B cell (primary cell): Measurements from ENCODE around the gene HOXB8. TPM values are rescaled to one million over a fixed set of nuclear protein-coding genes. Genes with fewer than 3 reads are reported as not detected.

Source experiments
- ATAC-seq: fragments of 200-7000 bp; cut with Tn5 transposase; one replicate; pipeline ENCODE4 v1.10.0; 2021; ENCODE audit warnings: low read depth, mild to moderate bottlenecking, moderate number of reproducible peaks, moderate library complexity
- CTCF ChIA-PET: fragments of 350-600 bp; sonication (Branson Sonifier 250); formaldehyde crosslinking; loops from one replicate; lab custom pipeline; 2021; ENCODE audit warnings: antibody characterized with exemption, inconsistent platforms; lab: Charles Lee
- POLR2A ChIA-PET: fragments of 350-600 bp; sonication (Branson Sonifier 250); formaldehyde crosslinking; loops from one replicate; lab custom pipeline; 2021; ENCODE audit warnings: antibody characterized with exemption; lab: Charles Lee
- DNase-seq: peaks from one replicate; pipeline ENCODE4 v3.0.0; 2013
- H2AFZ ChIP-seq: 2 replicates; pipeline ENCODE4 v1.6.1; 2012; ENCODE audit warnings: mild to moderate bottlenecking, low read depth, low read length; ENCODE audit not compliant: insufficient read depth, poor library complexity, severe bottlenecking
- H3K27ac ChIP-seq, 2 donors: 1 replicate in 1 of 2; 2 replicates in 1 of 2; pipeline ENCODE4 v1.5.1; 2012 to 2013; ENCODE audit warnings: low read length in 2 of 2, mild to moderate bottlenecking in 2 of 2, moderate library complexity in 1 of 2
- H3K27me3 ChIP-seq, 4 experiments: fragments of 200-600 bp in 1 of 4; sonication (generic) in 1 of 4; replicated peaks in 1 of 4; 1 replicate in 2 of 4; 2 replicates in 2 of 4; pipeline versions ENCODE4 v1.6.1 to v1.7.0; 2013 to 2016; ENCODE audit warnings: low read length in 3 of 4, mild to moderate bottlenecking in 2 of 4, mixed read lengths in 1 of 4, moderate library complexity in 1 of 4; ENCODE audit not compliant: insufficient read depth in 4 of 4, control insufficient read depth in 3 of 4; ENCODE audit errors: control extremely low read depth in 1 of 4
- H3K36me3 ChIP-seq, 2 experiments: replicated peaks in 1 of 2; 1 replicate in 1 of 2; 2 replicates in 1 of 2; pipeline versions ENCODE4 v1.6.1 to v1.7.1; 2013; ENCODE audit warnings: low read length in 1 of 2; ENCODE audit not compliant: insufficient read depth in 2 of 2, control insufficient read depth in 1 of 2; ENCODE audit errors: control extremely low read depth in 1 of 2, extremely low read depth in 1 of 2
- H3K4me1 ChIP-seq, 2 donors: fragments of 200-600 bp in 1 of 2; sonication (generic) in 1 of 2; 1 replicate in 1 of 2; 2 replicates in 1 of 2; pipeline versions ENCODE4 v1.5.1 to v1.6.1; 2013 to 2017; ENCODE audit warnings: low read length in 2 of 2; ENCODE audit not compliant: control insufficient read depth in 2 of 2, insufficient read depth in 2 of 2
- H3K4me2 ChIP-seq: replicated peaks from 2 replicates; pipeline ENCODE3; 2012; ENCODE audit warnings: mild to moderate bottlenecking, low read depth, low read length; ENCODE audit not compliant: poor library complexity, severe bottlenecking
- H3K4me3 ChIP-seq, 5 experiments: fragments of 200-600 bp in 1 of 5; sonication (generic) in 1 of 5; 1 replicate in 3 of 5; 2 replicates in 2 of 5; pipeline versions ENCODE4 v1.5.1 to v1.7.0; 2011 to 2016; ENCODE audit warnings: low read length in 4 of 5, mild to moderate bottlenecking in 4 of 5, low read depth in 2 of 5, control low read depth in 1 of 5, moderate library complexity in 1 of 5; ENCODE audit not compliant: insufficient read depth in 1 of 5; ENCODE audit errors: control extremely low read depth in 1 of 5, extremely low read depth in 1 of 5
- H3K79me2 ChIP-seq: fragments of 200-600 bp; sonication (generic); one replicate; pipeline ENCODE4 v1.6.0; 2016; ENCODE audit warnings: low read length; ENCODE audit not compliant: control insufficient read depth, insufficient read depth
- H3K9ac ChIP-seq: fragments of 200-600 bp; sonication (generic); 2 replicates; pipeline ENCODE4 v1.6.1; 2017; ENCODE audit warnings: mild to moderate bottlenecking, low read length, moderate library complexity
- H3K9me3 ChIP-seq, 3 donors: one replicate each; pipeline versions ENCODE4 v1.6.1 to v1.7.1; 2013; ENCODE audit warnings: low read length in 2 of 3; ENCODE audit not compliant: control insufficient read depth in 2 of 3, insufficient read depth in 1 of 3; ENCODE audit errors: control extremely low read depth in 1 of 3
- H4K20me1 ChIP-seq: 2 replicates; pipeline ENCODE4 v1.6.0; 2012; ENCODE audit warnings: mild to moderate bottlenecking, low read length; ENCODE audit not compliant: insufficient read depth, control insufficient read depth, poor library complexity, severe bottlenecking
- H3K27ac Mint-ChIP-seq: one replicate; pipeline ENCODE4 v1.8.0; 2021; ENCODE audit warnings: mixed read lengths
- H3K27me3 Mint-ChIP-seq: one replicate; pipeline ENCODE4 v1.8.0; 2021; ENCODE audit warnings: mixed read lengths
- H3K4me1 Mint-ChIP-seq: one replicate; pipeline ENCODE4 v1.8.0; 2021; ENCODE audit warnings: mixed read lengths
- H3K4me3 Mint-ChIP-seq: one replicate; pipeline ENCODE4 v1.8.0; 2021; ENCODE audit warnings: mixed read lengths
- H3K9me3 Mint-ChIP-seq: one replicate; pipeline ENCODE4 v1.8.0; 2022; ENCODE audit warnings: mixed read lengths; ENCODE audit not compliant: insufficient read depth
- EZH2 ChIP-seq: IDR thresholded peaks from 2 replicates; pipeline ENCODE4 v1.6.1; 2012; ENCODE audit warnings: borderline replicate concordance, low read depth, mild to moderate bottlenecking, moderate library complexity, low read length; ENCODE audit not compliant: insufficient read depth, poor library complexity, severe bottlenecking
- WGBS: methylation state at CpG from one replicate; pipeline ENCODE4 v1.1.5; 2013; ENCODE audit warnings: missing lambda C conversion rate; ENCODE audit not compliant: insufficient coverage; 5-methylcytosine and 5-hydroxymethylcytosine counted together
- intact Hi-C: fragments of 100-400 bp; cut with micrococcal nuclease; formaldehyde crosslinking; loops from one replicate; pipeline ENCODE4 v1.10.0; 2022
- polyA plus RNA-seq: library from polyadenylated mRNA; depleted of rRNA; stranded (reverse); fragments of >200 nt; gene quantifications from 2 replicates; pipeline ENCODE4 v1.2.3, GENCODE V29; 2012
- total RNA-seq, 2 donors: library from RNA; stranded (reverse); fragments of 120-200 nt in 1 of 2; gene quantifications; 1 replicate in 1 of 2; 2 replicates in 1 of 2; pipeline versions ENCODE4 v1.2.3 to v1.2.4, GENCODE V29; 2013 to 2022
- TF ChIP-seq, protein P1 (sequence below): fragments of 200-600 bp; IDR thresholded peaks from one replicate; pipeline ENCODE4 v1.8.0; 2022; ENCODE audit warnings: antibody characterized with exemption, mild to moderate bottlenecking

Gene HOXB8
- total and polyA plus RNA-seq, 2 donors (not counting 1 experiment from before 2014, with no cell fraction given): not detected

DNA sequence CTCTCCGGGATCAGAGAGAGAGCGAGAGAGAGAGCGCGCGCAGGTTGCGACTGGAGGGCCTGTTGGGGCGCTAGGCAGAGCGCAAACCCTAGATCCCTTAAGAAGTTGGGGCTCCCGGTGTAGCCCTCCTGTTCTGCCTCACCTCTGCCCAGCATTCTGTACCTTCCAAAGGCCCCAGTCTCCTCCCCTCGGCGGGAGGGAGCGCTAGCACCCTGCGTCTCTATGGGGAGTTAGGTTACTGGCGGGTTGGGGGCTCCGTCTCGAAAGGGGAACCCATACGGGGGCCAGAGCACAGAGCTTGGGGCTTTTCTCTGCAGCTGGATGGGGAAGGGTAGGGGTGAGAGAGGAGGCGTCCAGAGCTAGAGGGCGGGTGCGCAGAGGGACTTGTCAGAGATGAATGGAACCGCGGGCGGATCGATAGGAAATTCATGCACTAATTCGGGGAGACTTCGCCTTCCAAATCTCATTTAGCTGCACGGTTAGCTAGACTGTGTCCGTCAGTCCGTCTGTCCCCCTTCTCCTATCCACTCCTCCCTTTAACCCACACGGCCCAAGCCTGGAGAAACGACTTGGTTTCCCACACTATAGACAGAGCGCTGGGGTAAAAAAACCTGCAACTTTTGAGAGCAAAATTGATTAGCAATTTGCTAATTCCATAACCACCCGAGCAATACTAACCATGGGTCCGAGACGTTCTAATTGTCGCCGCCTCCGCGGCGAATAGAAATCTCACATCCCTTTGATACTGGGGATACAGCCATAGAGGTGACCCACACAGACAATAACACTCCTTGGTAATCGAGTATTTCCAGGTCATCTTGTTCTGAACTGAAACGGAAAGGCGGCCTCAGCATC lies 36.2 kb downstream of the HOXB8 start:
- Mint-ChIP-seq H3K27ac (peak overlapping the region; percentile 79), H3K9me3 (no peaks in the 10 kb centered on the region), H3K4me1 (peaks cover 51% of the 10 kb centered on the region), H3K27me3 (peaks cover 50% of the 10 kb centered on the region), H3K4me3 (peak overlapping the region; percentile 88)
- CTCF ChIA-PET: interaction anchor here (0.9 to 1.6 kb wide), 3 partner anchors 15 to 243 kb away, joined by 3 to 4 read pairs (median 3); partner anchors contain the start of gene HOXB5
- Histone ChIP-seq H3K79me2 (no peaks in the 10 kb centered on the region), H3K9ac (peak overlapping the region; percentile 73), H3K4me2 (peak overlapping the region; percentile 96), H4K20me1 (no peaks in the 10 kb centered on the region), H3K4me3 (peak overlapping the region; percentile 48 to 77 (median 57)), H3K36me3 (no peaks in the 10 kb centered on the region), H3K4me1 (peaks cover 50 to 59% of the 10 kb centered on the region in 2 donors), H3K9me3 (peaks cover 0 to 30% (median 0%) of the 10 kb centered on the region in 3 donors), H3K27ac (no peak overlapping the region), H2AFZ (peak overlapping the region; percentile 92), H3K27me3 (peaks cover 0 to 72% (median 54%) of the 10 kb centered on the region in 4 experiments)
- 6% methylated on average over 34 of the region's 43 CpGs for WGBS
- ATAC-seq (peak; percentile 23), DNase-seq (peak; percentile 63)
- POLR2A ChIA-PET: no interaction called here
- intact Hi-C loops: loop anchor here (2.0 to 5.0 kb wide), 3 partner anchors 14 to 38 kb away; partner anchors contain the start of genes HOXB5 and HOXB7
- TF ChIP-seq EZH2: no peak
- TF ChIP-seq, protein P1, sequence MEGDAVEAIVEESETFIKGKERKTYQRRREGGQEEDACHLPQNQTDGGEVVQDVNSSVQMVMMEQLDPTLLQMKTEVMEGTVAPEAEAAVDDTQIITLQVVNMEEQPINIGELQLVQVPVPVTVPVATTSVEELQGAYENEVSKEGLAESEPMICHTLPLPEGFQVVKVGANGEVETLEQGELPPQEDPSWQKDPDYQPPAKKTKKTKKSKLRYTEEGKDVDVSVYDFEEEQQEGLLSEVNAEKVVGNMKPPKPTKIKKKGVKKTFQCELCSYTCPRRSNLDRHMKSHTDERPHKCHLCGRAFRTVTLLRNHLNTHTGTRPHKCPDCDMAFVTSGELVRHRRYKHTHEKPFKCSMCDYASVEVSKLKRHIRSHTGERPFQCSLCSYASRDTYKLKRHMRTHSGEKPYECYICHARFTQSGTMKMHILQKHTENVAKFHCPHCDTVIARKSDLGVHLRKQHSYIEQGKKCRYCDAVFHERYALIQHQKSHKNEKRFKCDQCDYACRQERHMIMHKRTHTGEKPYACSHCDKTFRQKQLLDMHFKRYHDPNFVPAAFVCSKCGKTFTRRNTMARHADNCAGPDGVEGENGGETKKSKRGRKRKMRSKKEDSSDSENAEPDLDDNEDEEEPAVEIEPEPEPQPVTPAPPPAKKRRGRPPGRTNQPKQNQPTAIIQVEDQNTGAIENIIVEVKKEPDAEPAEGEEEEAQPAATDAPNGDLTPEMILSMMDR: no peak
